ENCODE results near the gene UNC13D. TPM values are rescaled to one million over a fixed set of nuclear protein-coding genes. Genes with fewer than 3 reads are reported as not detected.

UNC13D gene
- total RNA-seq, 1 experiment from 2014 or later: 9.0 TPM

DNA sequence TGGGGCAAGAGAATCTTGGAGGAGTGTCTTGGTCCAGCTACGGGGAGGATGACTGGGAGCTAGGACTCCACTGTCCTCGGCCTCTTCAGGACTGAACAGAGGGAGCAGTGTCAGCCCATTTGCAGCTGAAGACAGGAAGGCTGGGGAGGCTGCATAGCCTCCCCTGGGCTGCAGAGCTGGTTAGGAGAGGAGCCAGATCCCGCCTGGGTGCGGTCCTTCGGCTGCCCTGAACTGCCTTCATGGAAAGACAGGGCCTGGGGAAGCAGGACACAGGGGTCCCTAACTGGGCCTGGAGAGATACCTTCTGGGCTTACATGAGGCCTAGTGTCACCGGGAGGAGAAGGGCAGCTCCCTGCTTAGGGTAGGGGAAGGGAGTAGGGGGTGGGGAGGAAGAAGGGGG, 26.6 kb downstream of the UNC13D start:
- Histone ChIP-seq H3K36me3 (ENCODE audit: control insufficient read depth, insufficient read depth, low read length) (peaks cover 7% of the 10 kb centered on the region), H3K9me3 (no peaks in the 10 kb centered on the region), H3K27me3 (replicated peaks; ENCODE audit: control insufficient read depth, insufficient read depth, low read length) (no peaks in the 10 kb centered on the region), H3K4me3 (ENCODE audit: low read depth, low read length) (no peak overlapping the region), H3K4me1 (no peaks in the 10 kb centered on the region)
- Mint-ChIP-seq H3K36me3 (ENCODE audit: insufficient read depth, unreplicated experiment) (peaks cover 25% of the 10 kb centered on the region), H3K9me3 (ENCODE audit: unreplicated experiment) (no peaks in the 10 kb centered on the region), H3K4me3 (ENCODE audit: unreplicated experiment) (no peak overlapping the region), H3K27ac (ENCODE audit: unreplicated experiment) (no peak overlapping the region), H3K27me3 (ENCODE audit: insufficient read depth, unreplicated experiment) (no peaks in the 10 kb centered on the region), H3K4me1 (ENCODE audit: low read depth, unreplicated experiment) (no peaks in the 10 kb centered on the region)
- no TSS peak for BruUV-seq (replicated peaks)
- TF ChIP-seq, protein P1, sequence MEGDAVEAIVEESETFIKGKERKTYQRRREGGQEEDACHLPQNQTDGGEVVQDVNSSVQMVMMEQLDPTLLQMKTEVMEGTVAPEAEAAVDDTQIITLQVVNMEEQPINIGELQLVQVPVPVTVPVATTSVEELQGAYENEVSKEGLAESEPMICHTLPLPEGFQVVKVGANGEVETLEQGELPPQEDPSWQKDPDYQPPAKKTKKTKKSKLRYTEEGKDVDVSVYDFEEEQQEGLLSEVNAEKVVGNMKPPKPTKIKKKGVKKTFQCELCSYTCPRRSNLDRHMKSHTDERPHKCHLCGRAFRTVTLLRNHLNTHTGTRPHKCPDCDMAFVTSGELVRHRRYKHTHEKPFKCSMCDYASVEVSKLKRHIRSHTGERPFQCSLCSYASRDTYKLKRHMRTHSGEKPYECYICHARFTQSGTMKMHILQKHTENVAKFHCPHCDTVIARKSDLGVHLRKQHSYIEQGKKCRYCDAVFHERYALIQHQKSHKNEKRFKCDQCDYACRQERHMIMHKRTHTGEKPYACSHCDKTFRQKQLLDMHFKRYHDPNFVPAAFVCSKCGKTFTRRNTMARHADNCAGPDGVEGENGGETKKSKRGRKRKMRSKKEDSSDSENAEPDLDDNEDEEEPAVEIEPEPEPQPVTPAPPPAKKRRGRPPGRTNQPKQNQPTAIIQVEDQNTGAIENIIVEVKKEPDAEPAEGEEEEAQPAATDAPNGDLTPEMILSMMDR (IDR thresholded peaks at IDR 0.05; ENCODE audit: insufficient read depth in 1 of 2, low read depth in 1 of 2, low read length in 1 of 2, severe bottlenecking in 1 of 2, unreplicated experiment in 1 of 2): no peak
- ChIA-PET POLR2A (no interaction called here), CTCF (interaction anchor here (0.6 to 1.2 kb wide), 2 partner anchors 9 to 61 kb away, joined by 4 read pairs; no protein-coding TSS in a partner anchor)
- DNase-seq: no peak
- intact Hi-C loops (cut with micrococcal nuclease; ENCODE audit: unreplicated experiment): no loop called here

DNA sequence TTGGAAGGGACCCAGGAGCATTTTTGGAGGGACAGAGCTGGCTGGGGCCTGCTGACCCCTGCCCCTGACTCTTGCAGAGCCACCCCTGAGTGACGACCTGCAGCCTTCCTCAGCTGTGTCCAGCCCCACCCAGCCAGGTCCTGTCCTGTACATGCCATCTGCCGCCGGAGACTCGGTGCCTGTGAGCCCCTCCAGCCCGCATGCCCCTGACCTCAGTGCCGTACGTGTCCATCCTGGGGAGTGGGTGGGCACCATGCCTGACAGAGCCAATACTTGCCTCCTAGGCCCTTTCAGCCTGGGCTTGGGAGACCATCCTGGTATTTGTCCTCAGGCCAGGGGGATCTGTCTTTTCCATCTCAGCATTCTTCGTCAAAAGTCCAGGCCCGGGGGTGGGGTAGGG, 27.5 kb downstream of the UNC13D start:
- ChIA-PET POLR2A (no interaction called here), CTCF (interaction anchor here (1.2 kb wide), 1 partner anchor 10 kb away, joined by 5 read pairs; no protein-coding TSS in a partner anchor)
- no peak overlapping the region for H3K4me3 ChIP-seq (ENCODE audit: low read depth, low read length)
- no peak overlapping the region for H3K4me3 Mint-ChIP-seq (ENCODE audit: unreplicated experiment)
- no peaks in the 10 kb centered on the region for H3K27me3 ChIP-seq (replicated peaks; ENCODE audit: control insufficient read depth, insufficient read depth, low read length)
- H3K27ac Mint-ChIP-seq (ENCODE audit: unreplicated experiment): no peak overlapping the region
- BruUV-seq (replicated peaks): no TSS peak
- peaks cover 10% of the 10 kb centered on the region for H3K36me3 ChIP-seq (ENCODE audit: control insufficient read depth, insufficient read depth, low read length)
- H3K4me1 ChIP-seq: no peaks in the 10 kb centered on the region
- no peaks in the 10 kb centered on the region for H3K4me1 Mint-ChIP-seq (ENCODE audit: low read depth, unreplicated experiment)
- TF ChIP-seq, protein P1 (IDR thresholded peaks at IDR 0.05; ENCODE audit: insufficient read depth in 1 of 2, low read depth in 1 of 2, low read length in 1 of 2, severe bottlenecking in 1 of 2, unreplicated experiment in 1 of 2): no peak
- H3K9me3 ChIP-seq: no peaks in the 10 kb centered on the region
- H3K9me3 Mint-ChIP-seq (ENCODE audit: unreplicated experiment): no peaks in the 10 kb centered on the region
- H3K27me3 Mint-ChIP-seq (ENCODE audit: insufficient read depth, unreplicated experiment): no peaks in the 10 kb centered on the region
- DNase-seq: no peak
- intact Hi-C loops (cut with micrococcal nuclease; ENCODE audit: unreplicated experiment): no loop called here
- peaks cover 25% of the 10 kb centered on the region for H3K36me3 Mint-ChIP-seq (ENCODE audit: insufficient read depth, unreplicated experiment)

DNA sequence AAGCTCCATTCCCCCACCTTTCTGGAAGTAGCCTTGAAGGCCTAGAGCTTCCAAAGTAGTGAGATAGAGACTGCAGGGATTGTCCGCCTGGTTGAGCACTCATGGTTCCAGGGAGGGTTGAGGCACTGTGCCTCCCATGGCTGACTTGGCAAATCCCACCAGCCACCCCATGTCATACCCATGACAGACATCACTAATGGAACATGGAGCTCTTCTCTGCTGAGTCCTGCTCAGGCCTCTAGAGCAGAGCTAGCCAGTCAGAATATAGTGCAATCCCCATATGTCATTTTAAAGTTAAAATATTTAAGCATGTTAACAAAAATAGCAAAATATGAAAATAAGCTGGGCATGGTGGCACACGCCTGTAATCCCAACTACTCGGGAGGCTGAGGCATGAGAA, 28.8 kb downstream of the UNC13D start:
- Histone ChIP-seq H3K27me3 (replicated peaks; ENCODE audit: control insufficient read depth, insufficient read depth, low read length) (no peaks in the 10 kb centered on the region), H3K4me3 (ENCODE audit: low read depth, low read length) (no peak overlapping the region), H3K9me3 (no peaks in the 10 kb centered on the region), H3K4me1 (no peaks in the 10 kb centered on the region), H3K36me3 (ENCODE audit: control insufficient read depth, insufficient read depth, low read length) (peaks cover 8% of the 10 kb centered on the region)
- BruUV-seq (replicated peaks): no TSS peak
- H3K9me3 Mint-ChIP-seq (ENCODE audit: unreplicated experiment): no peaks in the 10 kb centered on the region
- H3K36me3 Mint-ChIP-seq (ENCODE audit: insufficient read depth, unreplicated experiment): peaks cover 25% of the 10 kb centered on the region
- TF ChIP-seq, protein P1 (IDR thresholded peaks at IDR 0.05; ENCODE audit: insufficient read depth in 1 of 2, low read depth in 1 of 2, low read length in 1 of 2, severe bottlenecking in 1 of 2, unreplicated experiment in 1 of 2): no peak
- intact Hi-C loops (cut with micrococcal nuclease; ENCODE audit: unreplicated experiment): no loop called here
- ChIA-PET CTCF (interaction anchor here (0.6 to 1.2 kb wide), 3 partner anchors 9 to 211 kb away, joined by 3 to 5 read pairs (median 4); no protein-coding TSS in a partner anchor), POLR2A (interaction anchor here (0.6 kb wide), 1 partner anchor 40 kb away, joined by 10 read pairs; the partner anchor contains the start of gene WBP2)
- DNase-seq: no peak
- no peak overlapping the region for H3K4me3 Mint-ChIP-seq (ENCODE audit: unreplicated experiment)
- H3K4me1 Mint-ChIP-seq (ENCODE audit: low read depth, unreplicated experiment): no peaks in the 10 kb centered on the region
- H3K27ac Mint-ChIP-seq (ENCODE audit: unreplicated experiment): no peak overlapping the region
- H3K27me3 Mint-ChIP-seq (ENCODE audit: insufficient read depth, unreplicated experiment): no peaks in the 10 kb centered on the region
